ENCODE measurements around the gene SLC9A7.

The SLC9A7 gene

DNA sequence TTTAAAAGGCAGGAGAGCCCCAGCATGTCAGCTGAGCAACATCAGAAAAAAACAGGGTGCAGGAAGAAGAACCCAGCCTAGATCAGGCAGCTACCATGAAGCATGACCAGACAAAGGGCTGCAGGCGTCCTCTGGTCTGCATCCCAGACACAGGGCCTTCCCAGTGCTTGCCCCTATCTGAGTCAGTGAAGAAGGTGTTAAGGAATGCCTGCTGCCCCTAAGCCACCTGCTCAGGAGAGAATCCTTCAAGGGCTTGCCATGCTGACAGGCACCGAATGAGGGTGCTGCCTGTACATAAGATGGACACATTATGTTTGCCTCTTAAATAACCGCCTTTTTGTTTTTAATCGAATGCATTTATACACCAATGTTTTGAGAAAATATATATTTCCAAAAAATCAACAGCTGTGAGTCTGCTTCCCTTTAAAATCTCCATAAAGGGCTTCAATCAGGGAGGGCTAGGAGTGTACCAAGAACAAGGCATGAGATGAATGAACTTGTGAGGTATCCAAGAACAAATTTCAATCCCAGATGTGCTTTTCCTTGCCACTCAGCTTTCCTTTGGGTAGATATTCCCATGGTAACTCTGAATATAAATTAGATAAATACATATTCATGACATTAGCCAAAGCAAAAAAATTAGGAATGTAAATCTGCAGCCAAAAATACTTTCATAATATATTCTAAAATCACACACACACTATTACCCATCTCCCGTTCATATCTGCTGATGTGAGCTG, 85.1 kb downstream of the SLC9A7 start:
- peak; percentile 70 for FAIRE-seq
- TF ChIP-seq, protein P1, sequence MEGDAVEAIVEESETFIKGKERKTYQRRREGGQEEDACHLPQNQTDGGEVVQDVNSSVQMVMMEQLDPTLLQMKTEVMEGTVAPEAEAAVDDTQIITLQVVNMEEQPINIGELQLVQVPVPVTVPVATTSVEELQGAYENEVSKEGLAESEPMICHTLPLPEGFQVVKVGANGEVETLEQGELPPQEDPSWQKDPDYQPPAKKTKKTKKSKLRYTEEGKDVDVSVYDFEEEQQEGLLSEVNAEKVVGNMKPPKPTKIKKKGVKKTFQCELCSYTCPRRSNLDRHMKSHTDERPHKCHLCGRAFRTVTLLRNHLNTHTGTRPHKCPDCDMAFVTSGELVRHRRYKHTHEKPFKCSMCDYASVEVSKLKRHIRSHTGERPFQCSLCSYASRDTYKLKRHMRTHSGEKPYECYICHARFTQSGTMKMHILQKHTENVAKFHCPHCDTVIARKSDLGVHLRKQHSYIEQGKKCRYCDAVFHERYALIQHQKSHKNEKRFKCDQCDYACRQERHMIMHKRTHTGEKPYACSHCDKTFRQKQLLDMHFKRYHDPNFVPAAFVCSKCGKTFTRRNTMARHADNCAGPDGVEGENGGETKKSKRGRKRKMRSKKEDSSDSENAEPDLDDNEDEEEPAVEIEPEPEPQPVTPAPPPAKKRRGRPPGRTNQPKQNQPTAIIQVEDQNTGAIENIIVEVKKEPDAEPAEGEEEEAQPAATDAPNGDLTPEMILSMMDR (IDR thresholded peaks at IDR 0.05; ENCODE audit: insufficient read depth, missing control alignments), result no peak
- DNase-seq (ENCODE audit: insufficient read length, low spot score), result no peak

DNA sequence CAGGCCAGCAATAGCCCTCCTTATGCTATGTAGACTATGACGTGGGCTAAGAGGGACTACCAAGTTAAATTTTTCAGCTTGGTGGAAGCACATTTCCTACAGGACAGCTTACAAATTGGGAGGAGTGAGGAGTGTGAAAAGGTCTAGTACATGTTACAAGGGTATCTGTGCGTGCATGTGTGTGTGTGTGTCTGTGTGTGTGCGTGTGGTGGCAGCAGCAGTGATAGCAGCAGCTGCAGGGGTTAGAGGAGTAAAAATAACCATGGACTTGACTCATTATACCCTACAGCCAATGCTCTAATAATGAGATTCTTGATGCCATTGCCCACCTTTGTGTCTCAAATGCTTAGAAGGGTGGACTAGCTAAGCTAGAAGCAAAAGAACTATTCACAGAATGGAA, 88.6 kb downstream of the SLC9A7 start:
- TF ChIP-seq, protein P1 (IDR thresholded peaks at IDR 0.05; ENCODE audit: insufficient read depth, missing control alignments), result no peak
- peak; percentile 64 for FAIRE-seq
- DNase-seq (ENCODE audit: insufficient read length, low spot score), result no peak

DNA sequence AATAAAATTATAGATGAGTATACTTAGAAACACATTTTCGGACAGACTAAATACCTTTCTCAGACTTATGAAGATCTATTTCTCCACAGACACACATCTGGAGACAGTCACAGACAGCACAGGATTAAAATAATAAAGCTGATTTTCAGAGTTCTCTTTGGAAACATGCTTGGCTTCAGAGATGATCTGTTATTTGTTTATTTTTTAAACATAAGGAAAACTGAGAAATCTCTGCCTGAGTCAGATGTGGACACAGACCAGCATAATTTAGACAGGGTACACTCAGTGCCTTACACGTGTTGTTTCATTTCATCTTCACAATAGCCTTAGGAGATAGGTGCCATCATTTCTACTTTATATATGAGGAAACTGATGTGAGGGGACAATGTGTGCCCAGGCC, 92.1 kb downstream of the SLC9A7 start:
- FAIRE-seq, result no peak
- DNase-seq (ENCODE audit: insufficient read length, low spot score), result no peak
- TF ChIP-seq, protein P1 (IDR thresholded peaks at IDR 0.05; ENCODE audit: insufficient read depth, missing control alignments), result no peak

DNA sequence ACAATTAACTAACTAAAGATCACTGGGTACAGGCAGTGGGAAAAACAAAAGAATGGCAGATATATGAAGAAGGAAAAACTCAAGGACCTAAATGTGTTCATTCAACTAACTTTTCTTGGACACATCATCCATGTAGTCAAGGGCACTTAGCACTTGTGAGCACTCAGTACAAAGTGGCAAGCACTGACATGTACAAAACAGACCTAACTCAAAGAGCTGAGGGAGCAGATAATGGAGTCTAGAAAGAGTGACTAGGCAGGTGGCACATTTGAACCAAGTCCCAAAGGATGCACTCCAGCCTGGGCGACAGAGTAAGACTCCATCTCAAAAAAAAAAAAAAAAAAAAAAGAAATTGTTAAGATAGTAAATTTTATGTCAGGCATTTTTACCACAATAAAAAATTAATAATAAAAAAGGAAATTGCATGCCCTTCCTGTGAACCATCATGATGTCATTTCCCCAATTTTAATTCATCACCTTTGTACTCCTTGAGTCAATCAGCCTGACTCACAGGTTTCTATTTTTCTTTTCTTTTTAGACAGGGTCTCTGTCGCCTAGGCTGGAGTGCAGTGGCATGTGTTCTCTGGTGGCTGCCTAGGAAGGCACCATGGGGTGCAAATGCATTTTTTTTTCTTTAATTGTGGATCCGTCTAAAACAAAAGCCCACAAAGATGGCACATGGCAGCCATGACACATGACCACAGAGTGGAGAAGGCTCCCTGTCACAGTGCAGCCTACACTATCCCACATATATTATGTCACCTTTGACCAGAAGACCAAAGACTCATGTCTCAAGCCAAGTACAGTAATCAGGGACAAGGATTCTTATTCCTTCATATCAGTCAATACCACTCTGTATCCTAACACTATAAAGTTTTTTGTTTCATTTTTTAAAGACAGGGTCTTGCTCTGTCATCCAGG, 93.4 kb downstream of the SLC9A7 start:
- DNase-seq (ENCODE audit: insufficient read length, low spot score), result no peak
- TF ChIP-seq, protein P1 (IDR thresholded peaks at IDR 0.05; ENCODE audit: insufficient read depth, missing control alignments), result no peak
- FAIRE-seq, result no peak

DNA sequence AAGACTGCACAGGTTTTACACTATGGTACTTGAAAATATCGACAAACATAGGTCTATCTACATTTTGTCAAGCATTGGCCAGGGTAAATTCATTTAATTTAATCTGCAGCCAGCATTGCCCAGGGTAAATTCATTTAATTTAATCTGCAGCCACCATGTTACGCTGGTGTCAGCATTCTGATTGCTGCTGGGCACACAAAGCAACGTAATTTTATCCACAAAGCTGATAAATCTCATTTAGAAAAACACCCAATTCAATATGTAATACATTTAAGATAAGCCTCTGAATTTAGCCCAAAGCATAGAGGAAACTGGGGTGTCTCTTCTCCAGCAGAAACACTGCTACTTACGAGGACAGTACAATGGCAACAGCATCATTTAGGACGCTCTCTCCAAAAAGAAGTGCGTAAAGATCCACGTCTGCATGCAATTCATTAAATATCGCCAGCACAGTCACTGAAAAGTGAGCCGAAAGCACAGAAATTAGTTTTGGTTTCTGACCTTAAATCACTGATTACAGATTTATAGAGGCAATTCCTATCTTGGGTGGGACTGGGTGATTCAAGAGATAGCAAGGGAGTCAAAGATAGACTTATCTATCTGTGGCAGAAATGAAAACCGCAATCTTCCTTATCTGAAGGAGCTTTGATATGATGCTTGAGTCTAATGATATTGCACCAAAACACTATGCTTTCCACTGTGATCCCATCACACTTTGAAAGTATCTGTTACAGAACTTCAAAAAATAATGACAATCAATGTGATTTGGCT, 96.5 kb downstream of the SLC9A7 start:
- TF ChIP-seq, protein P1 (IDR thresholded peaks at IDR 0.05; ENCODE audit: insufficient read depth, missing control alignments), result no peak
- DNase-seq (ENCODE audit: insufficient read length, low spot score) (no peak), FAIRE-seq (no peak)

DNA sequence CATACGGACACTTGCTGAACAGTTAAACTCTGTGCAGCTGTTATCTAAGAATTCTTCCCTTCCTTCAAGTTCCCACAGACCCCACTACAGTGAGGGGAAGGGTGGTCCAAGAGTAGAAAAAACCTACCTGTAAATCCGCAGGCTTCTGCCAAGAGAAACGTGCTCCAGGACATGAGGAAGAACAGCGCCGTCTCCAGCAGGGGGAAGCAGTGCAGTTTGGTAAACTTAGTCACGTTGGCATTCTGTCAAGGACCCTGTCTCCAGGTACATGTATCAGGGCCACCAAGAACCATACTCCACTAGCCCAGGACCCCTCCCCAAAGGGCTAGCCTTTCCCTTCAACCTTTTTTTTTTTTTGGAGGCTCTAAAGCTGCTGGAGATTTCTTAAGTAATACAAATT, 105.4 kb downstream of the SLC9A7 start:
- TF ChIP-seq, protein P1 (IDR thresholded peaks at IDR 0.05; ENCODE audit: insufficient read depth, missing control alignments), result peak; percentile 21
- FAIRE-seq, result no peak
- DNase-seq (ENCODE audit: insufficient read length, low spot score), result no peak
